SU-DHL-6 (cell line): ENCODE data around the gene KIF5C.

Source experiments
- CTCF ChIP-seq: fragments of 200-600 bp; sonication (generic); IDR thresholded peaks from one replicate; pipeline ENCODE4 v1.5.1; 2017; ENCODE audit warnings: antibody characterized with exemption, mild to moderate bottlenecking, low read length, moderate library complexity; ENCODE audit not compliant: insufficient read depth, poor library complexity, severe bottlenecking
- EZH2phosphoT487 ChIP-seq: fragments of 200-600 bp; sonication (generic), shearing (Covaris generic); conservative IDR thresholded peaks from 2 replicates; pipeline ENCODE4 v1.6.1; 2018; ENCODE audit warnings: mild to moderate bottlenecking, antibody characterized with exemption, low read length, moderate library complexity, mixed read lengths

GRCh38 chr2:149049142-149049541 lies 174.1 kb downstream of the KIF5C start:
- no peak for TF ChIP-seq CTCF
- no peak for TF ChIP-seq EZH2phosphoT487
